NOMO-1 treated with DMSO at 0.1 percent for 48 hours (cell line): ENCODE data around the gene ERCC6L2.

ENCODE experiments used
- DNase-seq: peaks from one replicate; lab custom pipeline; 2025; ENCODE audit not compliant: unreplicated experiment; lab: John Stamatoyannopoulos, UW

ERCC6L2 gene

GRCh38 chr9:95978106-95978505, 102.6 kb downstream of the ERCC6L2 start:
- DNase-seq, result no peak

GRCh38 chr9:95979446-95979845, 104.0 kb downstream of the ERCC6L2 start:
- no peak for DNase-seq

- DNase-seq, result peak; percentile 77
Observed at GRCh38 chr9:95980262-95981125, 105.0 kb downstream of the ERCC6L2 start.

- DNase-seq, result no peak
Observed at GRCh38 chr9:95981761-95982390, 106.4 kb downstream of the ERCC6L2 start.

- DNase-seq, result no peak
Observed at GRCh38 chr9:95985440-95986055, 110.1 kb downstream of the ERCC6L2 start.

GRCh38 chr9:95989297-95989696, 113.8 kb downstream of the ERCC6L2 start:
- DNase-seq, result no peak

GRCh38 chr9:95991326-95991725, 115.8 kb downstream of the ERCC6L2 start:
- peak; percentile 51 for DNase-seq

GRCh38 chr9:95992536-95992935, 117.0 kb downstream of the ERCC6L2 start:
- no peak for DNase-seq

GRCh38 chr9:95993337-95993736, 117.8 kb downstream of the ERCC6L2 start:
- DNase-seq, result no peak

GRCh38 chr9:95999390-95999789, 123.9 kb downstream of the ERCC6L2 start:
- no peak for DNase-seq

- peak; percentile 68 for DNase-seq
Observed at GRCh38 chr9:96004379-96004778, 128.9 kb downstream of the ERCC6L2 start.

GRCh38 chr9:96006296-96006879, 130.9 kb downstream of the ERCC6L2 start:
- DNase-seq, result no peak

GRCh38 chr9:96006961-96007360, 131.5 kb downstream of the ERCC6L2 start:
- DNase-seq, result no peak

- DNase-seq, result peak; percentile 62
Observed at GRCh38 chr9:96008502-96009222, 133.2 kb downstream of the ERCC6L2 start.

- no peak for DNase-seq
Observed at GRCh38 chr9:96009223-96009602, 133.7 kb downstream of the ERCC6L2 start.

- peak; percentile 22 for DNase-seq
Observed at GRCh38 chr9:96009690-96010472, 134.4 kb downstream of the ERCC6L2 start.

GRCh38 chr9:96014078-96014477, 138.6 kb downstream of the ERCC6L2 start:
- no peak for DNase-seq

GRCh38 chr9:96015876-96016686, 140.6 kb downstream of the ERCC6L2 start:
- no peak for DNase-seq
